Erythroblast (primary cell): ENCODE data around the gene F12.

Source experiments
- DNase-seq, 2 experiments: peaks; one replicate each; lab custom pipeline; 2025; lab: John Stamatoyannopoulos, UW
- GATA1 ChIP-seq: IDR thresholded peaks from 2 replicates; pipeline ENCODE4 v1.6.1; 2011; ENCODE audit warnings: low read depth, mild to moderate bottlenecking, control low read depth, low read length, moderate library complexity
- POLR2A ChIP-seq: IDR thresholded peaks from 2 replicates; pipeline ENCODE4 v1.6.1; 2011; ENCODE audit warnings: mild to moderate bottlenecking, low read length

Gene F12

DNA sequence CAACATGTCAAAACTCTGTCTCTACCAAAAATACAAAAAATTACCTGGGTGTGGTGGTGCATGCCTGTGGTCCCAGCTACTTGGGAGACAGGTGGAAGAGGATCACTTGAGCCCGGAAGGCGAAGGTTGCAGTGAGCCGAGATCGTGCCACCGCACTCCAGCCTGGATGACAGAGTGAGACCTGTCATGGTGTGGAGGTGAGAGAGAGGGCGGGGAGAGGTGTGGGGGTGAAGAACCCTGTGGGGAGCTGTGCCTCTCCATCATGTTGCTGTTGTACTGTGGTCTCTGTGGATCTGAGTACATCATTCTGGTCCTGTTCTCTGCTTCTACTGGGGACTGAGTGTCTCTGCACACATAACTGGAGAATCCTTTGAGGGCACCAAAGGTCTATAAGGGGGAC is 36.5 kb downstream of the F12 start:
- no peak for TF ChIP-seq GATA1
- DNase-seq: no peak

DNA sequence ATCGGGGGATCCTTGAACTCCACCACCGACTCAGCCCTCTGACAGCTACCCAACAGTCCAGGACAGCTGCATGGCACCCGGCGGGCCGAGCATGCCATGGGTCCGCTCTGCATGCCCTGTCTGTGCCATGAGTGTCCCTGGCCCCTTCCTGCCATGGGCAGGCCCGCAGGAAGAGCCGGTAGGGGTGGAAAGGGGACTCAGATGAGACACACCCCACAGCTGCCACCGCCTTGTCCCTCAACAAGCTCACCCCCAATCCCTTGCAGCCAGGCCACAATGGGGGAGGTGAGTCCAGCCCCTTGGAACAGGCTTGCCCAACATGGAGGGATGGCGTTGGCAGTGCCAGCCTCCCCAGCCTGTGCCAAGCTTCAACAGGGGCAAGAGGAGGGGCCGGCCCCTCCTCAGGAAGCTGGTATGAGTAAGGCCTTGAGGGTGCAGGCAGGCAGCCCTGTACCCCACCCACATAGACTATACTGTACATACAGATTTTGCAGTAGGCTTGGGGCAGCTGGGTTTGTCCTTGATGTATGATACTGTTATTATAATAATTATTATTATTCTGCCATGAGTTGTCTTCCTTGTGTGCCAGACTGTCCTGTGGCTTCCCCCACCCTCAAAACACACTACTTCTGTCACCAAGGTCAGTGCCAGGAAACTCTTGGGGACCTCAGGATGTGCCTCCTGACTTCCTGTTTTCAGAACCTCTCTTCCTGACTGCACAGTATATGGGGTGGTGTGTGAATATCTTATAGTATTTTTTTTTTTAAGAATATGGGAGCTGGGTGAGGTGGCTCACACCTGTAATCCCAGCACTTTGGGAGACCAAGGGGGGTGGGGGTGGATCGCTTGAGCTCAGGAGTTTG is 37.1 kb downstream of the F12 start:
- DNase-seq: no peak

DNA sequence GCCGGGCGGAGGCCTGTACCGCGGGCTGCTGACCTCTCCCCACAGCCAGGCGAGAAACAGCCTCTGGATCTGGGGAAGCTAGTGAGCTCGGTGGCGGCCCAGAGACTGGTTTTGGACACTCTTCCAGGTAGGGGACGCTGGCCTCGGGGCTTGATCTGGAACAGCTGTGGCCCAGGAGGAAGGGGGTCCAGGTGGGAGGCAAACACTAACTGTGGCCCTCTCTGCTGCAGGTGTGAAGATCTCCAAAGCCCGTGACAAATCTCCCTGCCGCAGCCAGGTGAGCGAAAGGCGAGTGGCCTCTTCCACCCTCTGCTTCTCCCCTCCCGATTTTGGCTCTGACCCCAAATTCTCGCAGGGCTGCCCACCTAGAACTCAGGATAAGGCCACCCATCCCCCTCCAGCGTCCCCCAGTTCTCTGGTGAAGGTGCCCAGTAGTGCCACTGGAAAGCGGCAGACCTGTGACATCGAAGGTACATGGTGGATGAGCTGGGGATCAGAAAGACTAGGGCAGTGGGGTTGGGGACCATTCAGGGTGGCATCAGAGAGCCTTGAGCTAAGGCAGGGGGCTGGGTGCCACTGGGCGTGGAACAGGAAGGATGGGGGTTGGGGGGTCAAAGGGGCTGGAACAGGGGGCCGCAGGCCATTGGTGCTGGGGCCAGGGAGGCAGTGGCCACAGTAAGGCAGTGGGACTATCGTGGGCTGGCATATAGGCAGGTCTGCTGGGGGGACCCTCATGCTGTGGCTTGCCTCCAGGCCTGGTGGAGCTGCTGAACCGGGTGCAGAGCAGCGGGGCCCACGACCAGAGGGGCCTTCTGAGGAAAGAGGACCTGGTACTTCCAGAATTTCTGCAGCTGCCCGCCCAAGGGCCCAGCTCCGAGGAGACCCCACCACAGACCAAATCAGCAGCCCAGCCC is 38.0 kb downstream of the F12 start:
- TF ChIP-seq GATA1 (no peak), POLR2A (no peak)
- no peak for DNase-seq

More for the DNA sequence above, 37.1 kb downstream of the F12 start:
- no peak for TF ChIP-seq GATA1
- TF ChIP-seq POLR2A: no peak

DNA sequence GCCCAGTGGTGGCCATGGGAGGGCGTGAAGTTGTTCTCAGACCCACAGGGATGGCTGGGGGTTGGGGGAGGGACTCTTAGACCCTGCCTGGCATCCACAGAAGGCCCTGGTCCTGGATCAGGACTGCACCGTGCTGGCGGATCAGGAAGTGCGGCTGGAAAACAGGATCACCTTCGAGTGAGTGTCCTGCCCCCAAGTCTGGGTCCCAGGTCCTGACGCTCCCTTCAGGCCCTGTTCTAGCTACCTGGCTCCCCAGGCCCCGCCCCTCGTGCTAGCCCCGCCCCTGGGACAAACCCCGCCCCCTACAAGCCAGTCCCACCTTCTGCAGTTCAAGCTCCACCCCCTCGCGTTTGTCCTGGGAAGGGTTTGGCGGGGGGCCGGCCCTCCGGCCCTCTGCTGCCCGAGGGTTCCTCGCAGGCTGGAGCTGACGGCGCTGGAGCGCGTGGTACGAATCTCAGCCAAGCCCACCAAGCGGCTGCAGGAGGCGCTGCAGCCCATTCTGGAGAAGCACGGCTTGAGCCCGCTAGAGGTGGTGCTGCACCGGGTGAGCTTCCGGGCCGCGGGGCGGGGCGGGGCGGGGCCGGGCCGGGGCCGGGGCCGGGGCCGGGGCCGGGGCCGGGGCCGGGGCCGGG is 38.8 kb downstream of the F12 start:
- DNase-seq: peak; percentile 84 to 88
- TF ChIP-seq POLR2A (no peak), GATA1 (no peak)

DNA sequence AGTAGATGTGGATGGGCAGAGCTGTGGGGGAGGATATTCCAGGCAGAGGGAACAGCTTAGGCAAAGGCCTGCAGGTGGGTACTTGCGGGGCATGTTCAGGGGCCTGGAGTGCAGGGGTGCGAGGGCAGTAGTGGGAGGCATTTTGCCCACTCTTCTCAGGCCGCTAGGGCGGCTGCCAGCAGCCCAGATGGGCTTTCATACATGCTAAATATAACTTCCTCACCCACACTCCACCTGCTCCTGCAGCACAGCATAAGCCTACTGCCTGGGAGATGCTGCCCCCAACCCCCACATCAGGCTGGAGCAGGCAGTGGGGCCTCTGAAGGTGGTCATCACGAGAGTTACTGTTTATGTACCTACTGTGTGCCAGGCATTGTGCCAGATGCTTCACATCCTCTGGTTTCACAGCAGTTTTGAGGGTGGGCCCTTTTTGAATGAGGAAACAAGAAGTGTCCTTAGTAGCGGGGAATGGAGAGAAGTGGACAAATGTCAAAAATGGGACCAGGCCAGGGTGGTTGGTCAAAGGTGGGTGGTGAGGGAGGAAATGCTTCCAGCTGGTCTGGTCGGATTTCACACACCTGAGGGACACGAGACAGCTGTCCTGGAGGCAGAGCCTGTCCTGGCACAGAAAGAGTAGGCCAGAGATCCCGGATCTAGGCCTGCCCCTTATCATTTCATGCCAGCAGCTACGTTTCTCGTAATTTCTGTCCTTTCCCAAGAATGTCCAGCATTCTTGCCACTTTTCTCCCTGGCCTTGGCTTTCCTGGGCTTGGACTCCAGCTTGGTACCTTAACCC is 39.5 kb downstream of the F12 start:
- peak in 1 of 2 experiments; percentile 30 for DNase-seq
- TF ChIP-seq POLR2A (no peak), GATA1 (no peak)

DNA sequence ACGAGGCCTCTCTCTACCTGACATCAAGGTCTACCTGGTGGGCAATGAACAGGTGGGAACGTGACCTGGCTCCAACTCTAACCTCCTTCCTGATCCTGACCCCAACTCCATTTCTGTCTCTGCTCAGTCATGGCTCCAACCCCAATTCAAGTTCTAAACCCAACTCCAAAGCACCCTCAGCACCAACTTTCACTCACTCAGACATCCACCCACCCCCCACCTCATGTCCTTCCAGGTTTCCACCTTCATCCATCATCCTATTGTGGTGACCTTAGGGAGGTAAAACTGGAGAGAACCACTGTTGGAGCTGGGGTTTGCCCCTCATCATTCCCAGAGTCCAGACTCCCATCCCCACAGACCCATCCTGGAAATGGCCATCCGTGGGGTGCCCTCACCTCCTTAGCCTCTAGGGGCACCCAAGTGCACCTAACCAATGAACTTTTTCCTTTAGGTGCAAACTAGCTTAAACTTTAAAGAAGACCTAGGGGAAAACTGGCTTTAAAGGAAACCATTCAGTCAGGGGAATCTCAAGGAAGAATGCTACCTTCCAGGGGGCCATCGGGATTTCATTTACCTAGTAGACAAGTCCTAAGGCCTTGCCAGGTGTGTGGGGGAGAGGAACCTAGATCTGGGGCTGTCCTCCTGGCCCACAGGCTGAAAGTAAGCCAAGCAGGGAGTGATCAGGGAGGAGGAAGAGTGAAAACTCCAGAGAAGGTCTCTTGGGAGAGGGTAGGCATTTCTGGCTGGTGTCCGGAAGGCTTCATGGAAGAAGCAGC is 40.3 kb downstream of the F12 start:
- peak; percentile 40 to 59 for DNase-seq
- TF ChIP-seq POLR2A: no peak
- no peak for TF ChIP-seq GATA1

DNA sequence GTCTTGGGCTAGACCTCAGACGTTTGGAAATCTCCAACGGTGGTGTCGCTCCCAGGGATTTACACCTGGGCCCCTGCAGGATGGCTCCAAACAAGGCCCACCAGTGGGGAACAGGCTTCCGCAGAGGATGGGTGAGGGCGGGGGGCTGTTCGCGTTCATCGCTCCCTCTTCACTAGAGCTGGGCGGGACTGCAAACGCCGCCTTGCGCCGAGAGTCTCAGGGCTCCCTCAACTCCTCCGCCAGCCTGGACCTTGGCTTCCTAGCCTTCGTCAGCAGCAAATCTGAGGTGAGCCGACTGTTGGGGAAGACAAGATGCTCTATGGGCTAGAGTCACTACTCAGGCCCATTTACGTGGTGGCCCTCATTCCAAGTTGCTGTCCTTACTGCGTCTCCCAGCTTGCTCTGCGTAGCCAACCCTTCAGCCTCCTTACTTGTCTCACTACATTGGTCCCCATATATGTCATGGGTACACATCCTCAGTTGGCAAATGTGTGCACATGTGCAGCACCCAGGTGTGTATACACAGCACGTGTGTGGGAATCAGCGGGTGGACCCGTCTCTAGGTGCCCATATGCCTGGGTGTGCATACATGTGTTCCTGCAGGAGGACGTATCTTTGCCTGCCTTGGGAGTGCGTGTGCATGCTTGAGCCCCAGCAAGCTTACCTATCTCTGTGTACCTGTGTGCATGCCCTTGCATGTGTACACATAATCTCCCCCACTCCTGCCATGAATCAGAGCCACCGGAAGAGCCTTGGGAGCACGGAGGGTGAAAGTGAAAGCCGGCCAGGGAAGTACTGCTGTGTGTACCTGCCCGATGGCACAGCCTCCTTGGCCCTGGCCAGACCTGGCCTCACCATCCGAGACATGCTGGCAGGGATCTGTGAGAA is 41.1 kb downstream of the F12 start:
- TF ChIP-seq POLR2A (no peak), GATA1 (no peak)
- DNase-seq: no peak

DNA sequence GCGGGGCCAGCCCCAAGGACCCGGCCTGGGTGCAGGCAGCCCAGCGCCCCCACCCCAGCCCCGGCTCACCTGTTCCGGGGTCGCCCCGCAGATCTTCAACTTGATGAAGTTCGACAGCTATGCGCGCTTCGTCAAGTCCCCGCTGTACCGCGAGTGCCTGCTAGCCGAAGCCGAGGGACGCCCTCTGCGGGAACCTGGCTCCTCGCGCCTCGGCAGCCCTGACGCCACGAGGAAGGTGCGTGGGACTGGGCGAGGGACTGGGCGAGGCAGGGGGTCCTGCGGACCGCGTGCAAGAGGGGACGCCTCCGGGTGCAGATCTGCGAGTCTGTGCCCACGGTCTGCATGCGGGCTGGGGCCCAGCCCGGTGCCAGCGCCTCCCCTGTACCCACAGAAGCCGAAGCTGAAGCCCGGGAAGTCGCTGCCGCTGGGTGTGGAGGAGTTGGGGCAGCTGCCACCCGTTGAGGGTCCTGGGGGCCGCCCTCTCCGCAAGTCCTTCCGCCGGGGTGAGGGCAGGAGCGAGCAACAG is 42.0 kb downstream of the F12 start:
- TF ChIP-seq GATA1: no peak
- TF ChIP-seq POLR2A: no peak
- DNase-seq: no peak

DNA sequence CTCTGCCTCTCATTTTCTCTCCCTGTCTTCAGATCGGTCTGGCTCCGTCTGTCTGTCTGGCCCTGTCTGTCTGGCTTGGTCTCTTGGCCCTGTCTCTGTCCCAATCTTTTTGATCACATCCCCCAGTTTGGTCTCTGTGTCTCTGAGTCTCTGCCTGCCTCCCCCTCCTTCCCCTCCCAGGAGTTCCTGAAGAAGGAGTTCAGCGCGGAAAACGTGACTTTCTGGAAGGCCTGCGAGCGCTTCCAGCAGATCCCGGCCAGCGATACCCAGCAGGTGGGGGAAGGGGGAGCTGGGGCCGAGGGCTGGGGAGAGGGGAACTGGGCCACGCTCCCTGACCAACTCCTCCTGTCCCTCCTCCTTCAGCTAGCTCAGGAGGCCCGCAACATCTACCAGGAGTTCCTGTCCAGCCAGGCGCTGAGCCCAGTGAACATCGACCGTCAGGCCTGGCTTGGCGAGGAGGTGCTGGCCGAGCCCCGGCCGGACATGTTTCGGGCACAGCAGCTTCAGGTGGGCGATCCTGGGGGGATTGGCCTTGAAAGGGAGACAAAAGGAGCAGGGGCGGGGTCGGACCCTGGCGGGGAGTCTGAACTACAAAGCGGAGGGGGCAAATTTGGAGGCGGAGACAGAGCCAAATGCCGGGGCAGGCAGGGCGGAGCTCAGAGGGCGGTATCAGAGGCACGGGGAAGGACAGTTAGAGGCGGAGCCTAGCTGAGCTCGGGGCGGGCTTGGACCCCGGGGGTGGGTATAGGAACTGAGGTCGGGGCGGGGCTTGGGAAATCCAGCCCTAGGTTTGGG is 42.6 kb downstream of the F12 start:
- TF ChIP-seq POLR2A (no peak), GATA1 (no peak)
- DNase-seq: peak; percentile 31 to 39

DNA sequence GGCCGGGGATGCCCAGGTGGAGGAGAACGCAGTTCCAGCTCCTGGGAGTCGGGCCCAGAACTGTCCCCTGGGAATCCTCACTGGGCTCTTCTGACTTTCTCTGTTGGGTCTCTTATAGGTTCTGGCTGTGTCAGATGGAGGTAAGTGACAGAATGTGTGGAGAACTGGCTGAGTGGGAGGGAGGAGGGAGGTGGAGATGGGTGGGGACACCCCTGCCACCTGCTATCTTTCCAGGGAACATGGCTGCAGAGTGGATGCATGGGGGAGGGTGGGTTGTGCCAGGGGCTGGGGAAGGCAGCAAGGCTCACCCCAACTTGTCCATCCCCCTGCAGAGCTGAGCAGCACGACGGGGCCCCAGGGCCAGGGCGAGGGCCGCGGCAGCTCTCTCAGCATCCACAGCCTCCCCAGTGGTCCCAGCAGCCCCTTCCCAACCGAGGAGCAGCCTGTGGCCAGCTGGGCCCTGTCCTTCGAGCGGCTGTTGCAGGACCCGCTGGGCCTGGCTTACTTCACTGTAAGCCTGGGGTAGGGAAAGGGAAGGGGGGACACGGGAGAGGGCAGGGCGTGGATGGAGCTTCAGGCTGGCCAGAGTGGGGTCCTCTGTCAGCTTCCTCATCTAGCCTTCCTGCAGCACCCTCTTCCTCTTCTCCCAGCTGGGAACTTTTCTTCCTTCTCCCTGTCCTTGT is 43.4 kb downstream of the F12 start:
- DNase-seq: no peak
- TF ChIP-seq POLR2A (no peak), GATA1 (no peak)
